Stomach (tissue), 9 donors: ENCODE measurements around the gene REEP2. TPM values are rescaled to one million over a fixed set of nuclear protein-coding genes. Genes with fewer than 3 reads are reported as not detected.

Experiments used
- DNase-seq, 2 donors: peaks; one replicate each; pipeline versions ENCODE4 v3.0.0 to v3.0.0-alpha.2; 2013 to 2019
- H3K27ac ChIP-seq, 5 donors: fragments of 200-600 bp in 4 of 5; sonication (generic) in 4 of 5; one replicate each; pipeline ENCODE4 v1.5.1; 2013 to 2019; ENCODE audit warnings: mild to moderate bottlenecking in 1 of 5, moderate library complexity in 1 of 5
- H3K27me3 ChIP-seq, 3 donors: fragments of 200-600 bp; sonication (generic); one replicate each; pipeline ENCODE4 v1.5.1; 2017 to 2019; ENCODE audit warnings: mixed run types in 1 of 3
- H3K36me3 ChIP-seq, 4 donors: fragments of 200-600 bp; sonication (generic); 1 replicate in 3 of 4; 2 replicates in 1 of 4; pipeline ENCODE4 v1.5.1; 2016 to 2019
- H3K4me1 ChIP-seq, 4 donors: fragments of 200-600 bp; sonication (generic); one replicate each; pipeline ENCODE4 v1.5.1; 2016 to 2019
- H3K4me3 ChIP-seq, 4 donors: fragments of 200-600 bp; sonication (generic) in 3 of 4; one replicate each; pipeline ENCODE4 v1.5.1; 2016 to 2019; ENCODE audit warnings: mild to moderate bottlenecking in 1 of 4
- H3K9me3 ChIP-seq, 4 donors: fragments of 200-600 bp; sonication (generic); one replicate each; pipeline ENCODE4 v1.5.1; 2016 to 2019
- EP300 ChIP-seq: sonication (generic); formaldehyde crosslinking; IDR thresholded peaks from one replicate; pipeline ENCODE4 v1.6.1; 2017; ENCODE audit warnings: antibody characterized with exemption
- POLR2A ChIP-seq, 4 donors: fragments of 450-650 bp; IDR thresholded peaks; one replicate each; pipeline ENCODE4 v1.6.1; 2016; ENCODE audit warnings: antibody characterized with exemption in 4 of 4, control low read depth in 2 of 4, mild to moderate bottlenecking in 1 of 4, moderate library complexity in 1 of 4
- POLR2AphosphoS5 ChIP-seq, 3 donors: sonication (generic); formaldehyde crosslinking; IDR thresholded peaks; one replicate each; pipeline ENCODE4 v1.6.1; 2016; ENCODE audit warnings: antibody characterized with exemption in 3 of 3
- WGBS, 5 donors: extraction: QIAGEN DNeasy Blood & Tissue Kit in 3 of 5; methylation state at CpG; one replicate each; pipeline versions ENCODE4 v1.1.5 to v1.1.7; 2013 to 2018; 5-methylcytosine and 5-hydroxymethylcytosine counted together
- intact Hi-C: fragments of 100-400 bp; cut with DNase I; formaldehyde crosslinking; loops from one replicate; pipeline ENCODE4 v1.15.1; 2023; ENCODE audit warnings: low total_unique reads
- polyA plus RNA-seq, 3 donors: library from polyadenylated mRNA; stranded (reverse); fragments of 200-250 nt; gene quantifications; one replicate each; pipeline ENCODE4 v1.2.3, GENCODE V29; 2013
- total RNA-seq, 5 donors: library from RNA; depleted of rRNA; stranded (reverse); fragments of >200 nt; gene quantifications; one replicate each; pipeline versions ENCODE4 v1.1.0 to v1.2.3, GENCODE V29; 2014 to 2016
- TF ChIP-seq, protein P1 (sequence below), 7 experiments: fragments of 450-650 bp in 4 of 7; fragments of 200-600 bp in 3 of 7; sonication (generic) in 3 of 7; IDR thresholded peaks; one replicate each; pipeline ENCODE4 v1.5.1; 2016 to 2019; ENCODE audit warnings: antibody characterized with exemption in 7 of 7, control low read depth in 2 of 7, mild to moderate bottlenecking in 1 of 7
- donor health status: healthy with polysubstance abuse.
- donor health status: Bipolar disorder and iron deficiency.
- donor health status: healthy.

REEP2 gene
- total and polyA plus RNA-seq, 8 donors, result 2.1 to 73.3 (median 5.1) TPM; not detected in 2

DNA sequence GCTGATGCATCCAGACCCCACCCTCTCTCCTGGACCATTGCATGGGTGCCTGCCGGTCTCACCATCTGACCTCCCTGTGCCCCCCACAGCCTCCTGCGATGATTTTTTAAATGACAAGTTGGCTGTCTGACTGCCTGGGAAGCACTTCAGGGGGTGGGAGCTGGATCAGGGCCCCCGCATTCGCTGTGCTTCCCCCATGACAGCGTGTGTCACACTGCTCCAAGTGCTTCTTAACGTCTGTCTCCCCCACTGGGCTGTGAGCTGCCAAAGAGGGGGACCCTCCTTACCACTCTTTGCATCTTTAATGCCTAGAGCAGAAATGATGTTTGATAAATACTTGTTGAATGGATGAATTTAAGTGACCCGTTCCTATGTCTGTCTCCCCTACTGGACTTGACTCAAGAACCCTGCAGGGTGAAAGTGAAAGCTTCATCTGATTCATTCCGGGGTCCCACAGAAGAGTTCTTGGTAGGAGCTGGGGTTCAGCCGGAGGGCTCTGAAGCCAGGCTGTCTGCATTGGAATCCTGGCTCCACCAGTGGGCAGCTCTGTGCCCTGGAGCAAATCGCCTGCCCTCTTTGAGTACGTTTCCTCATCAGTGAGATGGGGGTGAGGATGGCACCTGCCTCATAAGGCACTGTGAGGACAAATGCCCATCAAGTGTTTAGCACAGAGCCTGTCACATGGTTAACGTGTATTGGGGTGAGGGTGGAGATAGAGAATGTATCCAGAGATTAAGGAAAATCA, 18.8 kb downstream of the REEP2 start:
- Histone ChIP-seq H3K27ac (no peak overlapping the region), H3K4me3 (no peak overlapping the region), H3K36me3 (no peaks in the 10 kb centered on the region), H3K4me1 (peaks cover 10 to 20% (median 18%) of the 10 kb centered on the region in 4 donors), H3K9me3 (no peaks in the 10 kb centered on the region), H3K27me3 (no peaks in the 10 kb centered on the region)
- intact Hi-C loops, result no loop called here
- TF ChIP-seq POLR2AphosphoS5 (IDR thresholded peaks at IDR 0.05) (no peak), EP300 (no peak), POLR2A (IDR thresholded peaks at IDR 0.05) (no peak)
- TF ChIP-seq, protein P1, sequence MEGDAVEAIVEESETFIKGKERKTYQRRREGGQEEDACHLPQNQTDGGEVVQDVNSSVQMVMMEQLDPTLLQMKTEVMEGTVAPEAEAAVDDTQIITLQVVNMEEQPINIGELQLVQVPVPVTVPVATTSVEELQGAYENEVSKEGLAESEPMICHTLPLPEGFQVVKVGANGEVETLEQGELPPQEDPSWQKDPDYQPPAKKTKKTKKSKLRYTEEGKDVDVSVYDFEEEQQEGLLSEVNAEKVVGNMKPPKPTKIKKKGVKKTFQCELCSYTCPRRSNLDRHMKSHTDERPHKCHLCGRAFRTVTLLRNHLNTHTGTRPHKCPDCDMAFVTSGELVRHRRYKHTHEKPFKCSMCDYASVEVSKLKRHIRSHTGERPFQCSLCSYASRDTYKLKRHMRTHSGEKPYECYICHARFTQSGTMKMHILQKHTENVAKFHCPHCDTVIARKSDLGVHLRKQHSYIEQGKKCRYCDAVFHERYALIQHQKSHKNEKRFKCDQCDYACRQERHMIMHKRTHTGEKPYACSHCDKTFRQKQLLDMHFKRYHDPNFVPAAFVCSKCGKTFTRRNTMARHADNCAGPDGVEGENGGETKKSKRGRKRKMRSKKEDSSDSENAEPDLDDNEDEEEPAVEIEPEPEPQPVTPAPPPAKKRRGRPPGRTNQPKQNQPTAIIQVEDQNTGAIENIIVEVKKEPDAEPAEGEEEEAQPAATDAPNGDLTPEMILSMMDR (IDR thresholded peaks at IDR 0.05), result no peak
- DNase-seq, result no peak
- WGBS, 5 donors, result 66 to 79% (median 75%) methylated on average over 12 of the region's 12 CpGs

DNA sequence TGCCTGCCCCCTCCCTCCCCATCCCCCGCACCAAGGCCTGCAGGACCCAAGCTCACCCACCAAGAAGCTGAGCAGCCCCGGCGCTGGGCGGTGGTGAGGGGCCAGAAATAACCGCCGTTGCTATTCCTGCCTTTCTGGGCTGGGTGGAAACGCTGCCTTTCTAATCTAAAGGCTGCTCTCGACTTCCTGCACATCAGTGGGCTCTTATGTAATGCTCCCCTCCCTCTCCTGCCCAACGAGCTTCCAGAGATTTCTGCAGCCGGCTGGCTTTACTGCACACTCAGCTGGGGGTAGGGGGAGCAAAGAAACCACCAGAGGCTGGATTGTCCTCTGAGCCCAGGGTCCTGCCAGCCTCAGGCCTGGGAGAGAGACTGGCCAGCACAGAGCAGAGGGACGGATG, 19.5 kb downstream of the REEP2 start:
- intact Hi-C loops, result no loop called here
- 32 to 49% (median 48%) methylated on average over 10 to 11 of the region's 11 CpGs for WGBS, 5 donors
- H3K36me3 ChIP-seq, result no peaks in the 10 kb centered on the region
- TF ChIP-seq POLR2A (IDR thresholded peaks at IDR 0.05) (no peak), POLR2AphosphoS5 (IDR thresholded peaks at IDR 0.05) (no peak), EP300 (no peak)
- TF ChIP-seq, protein P1 (IDR thresholded peaks at IDR 0.05), result no peak
- no peaks in the 10 kb centered on the region for H3K27me3 ChIP-seq
- no peak overlapping the region for H3K27ac ChIP-seq
- H3K9me3 ChIP-seq, result no peaks in the 10 kb centered on the region
- H3K4me3 ChIP-seq, result no peak overlapping the region
- peak in 1 of 2 donors; percentile 54 for DNase-seq
- peaks cover 13 to 24% (median 21%) of the 10 kb centered on the region in 4 donors for H3K4me1 ChIP-seq

DNA sequence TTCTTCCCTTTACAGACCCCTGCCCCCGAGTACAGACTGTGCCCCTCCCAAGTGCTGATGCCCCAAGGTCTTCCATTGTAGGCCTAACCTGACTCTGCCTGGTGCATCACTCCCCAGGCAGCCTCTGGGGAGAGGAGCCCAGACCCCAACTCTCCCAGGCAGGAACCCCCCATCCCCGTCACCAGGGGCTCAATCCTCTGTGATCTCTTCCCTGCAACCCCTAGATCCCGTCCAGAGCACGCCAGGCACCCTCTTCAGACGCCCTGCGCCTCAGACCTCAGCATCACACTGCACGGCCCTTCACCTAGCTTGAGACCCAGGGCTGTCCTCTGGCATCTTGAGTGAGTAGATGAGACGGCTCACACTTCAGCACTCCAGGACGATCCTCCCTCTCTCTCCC, 20.0 kb downstream of the REEP2 start:
- no peak overlapping the region for H3K4me3 ChIP-seq
- H3K27me3 ChIP-seq, result no peaks in the 10 kb centered on the region
- intact Hi-C loops, result no loop called here
- TF ChIP-seq EP300, result no peak
- WGBS, 5 donors, result 83 to 90% (median 88%) methylated on average over 9 of the region's 9 CpGs
- H3K36me3 ChIP-seq, result no peaks in the 10 kb centered on the region
- H3K4me1 ChIP-seq, result peaks cover 15 to 28% (median 25%) of the 10 kb centered on the region in 4 donors
- DNase-seq, result no peak
- H3K27ac ChIP-seq, result peak overlapping the region in 1 of 5 donors; percentile 21
- no peaks in the 10 kb centered on the region for H3K9me3 ChIP-seq

GRCh38 chr5:138459311-138459933, 20.6 kb downstream of the REEP2 start:
- Histone ChIP-seq H3K27ac (peak overlapping the region in 1 of 5 donors; percentile 21), H3K36me3 (no peaks in the 10 kb centered on the region), H3K4me3 (no peak overlapping the region), H3K27me3 (no peaks in the 10 kb centered on the region), H3K9me3 (no peaks in the 10 kb centered on the region), H3K4me1 (peaks cover 15 to 28% (median 25%) of the 10 kb centered on the region in 4 donors)
- no peak for TF ChIP-seq EP300
- TF ChIP-seq, protein P1 (IDR thresholded peaks at IDR 0.05), result no peak
- no peak for TF ChIP-seq POLR2AphosphoS5 (IDR thresholded peaks at IDR 0.05)
- no peak for TF ChIP-seq POLR2A (IDR thresholded peaks at IDR 0.05)
- WGBS, 5 donors, result 68 to 92% (median 85%) methylated on average over 9 to 11 of the region's 11 CpGs
- DNase-seq, result peak; percentile 43 to 76
- intact Hi-C loops, result no loop called here
